Measurements from ENCODE around the gene NUDT2.

DNA sequence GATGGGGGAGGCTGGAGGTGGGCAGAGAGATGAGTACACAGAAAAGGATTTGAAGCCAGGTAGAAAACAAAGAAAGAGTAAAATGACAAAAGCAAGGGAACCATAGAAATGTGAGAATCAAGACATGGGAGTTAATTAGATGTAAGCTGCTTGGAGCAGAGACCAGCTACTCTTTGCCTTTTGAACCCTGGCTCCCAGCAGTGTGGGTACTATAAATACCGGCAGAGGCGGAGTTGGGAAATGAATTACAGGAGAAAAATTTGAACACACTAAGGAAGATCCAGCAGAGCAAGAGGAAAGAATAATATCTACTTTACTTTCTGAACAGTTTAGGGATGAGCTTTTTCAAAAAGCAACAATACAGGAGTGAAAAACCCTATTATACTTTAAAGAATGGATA is 36.8 kb upstream of the NUDT2 start:
- TF ChIP-seq, protein P1, sequence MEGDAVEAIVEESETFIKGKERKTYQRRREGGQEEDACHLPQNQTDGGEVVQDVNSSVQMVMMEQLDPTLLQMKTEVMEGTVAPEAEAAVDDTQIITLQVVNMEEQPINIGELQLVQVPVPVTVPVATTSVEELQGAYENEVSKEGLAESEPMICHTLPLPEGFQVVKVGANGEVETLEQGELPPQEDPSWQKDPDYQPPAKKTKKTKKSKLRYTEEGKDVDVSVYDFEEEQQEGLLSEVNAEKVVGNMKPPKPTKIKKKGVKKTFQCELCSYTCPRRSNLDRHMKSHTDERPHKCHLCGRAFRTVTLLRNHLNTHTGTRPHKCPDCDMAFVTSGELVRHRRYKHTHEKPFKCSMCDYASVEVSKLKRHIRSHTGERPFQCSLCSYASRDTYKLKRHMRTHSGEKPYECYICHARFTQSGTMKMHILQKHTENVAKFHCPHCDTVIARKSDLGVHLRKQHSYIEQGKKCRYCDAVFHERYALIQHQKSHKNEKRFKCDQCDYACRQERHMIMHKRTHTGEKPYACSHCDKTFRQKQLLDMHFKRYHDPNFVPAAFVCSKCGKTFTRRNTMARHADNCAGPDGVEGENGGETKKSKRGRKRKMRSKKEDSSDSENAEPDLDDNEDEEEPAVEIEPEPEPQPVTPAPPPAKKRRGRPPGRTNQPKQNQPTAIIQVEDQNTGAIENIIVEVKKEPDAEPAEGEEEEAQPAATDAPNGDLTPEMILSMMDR (IDR thresholded peaks at IDR 0.05), result no peak
- TF ChIP-seq POLR2AphosphoS5 (IDR thresholded peaks at IDR 0.05), result no peak

Data from esophagus muscularis mucosa (tissue), 3 donors.